K562 (cell line): Measurements from ENCODE around the gene HEPACAM. TPM values are rescaled to one million over a fixed set of nuclear protein-coding genes. Genes with fewer than 3 reads are reported as not detected.

Experiments used
- CCAR2 ChIP-seq: fragments of 200-400 bp; formaldehyde crosslinking; IDR thresholded peaks from 2 replicates; pipeline ENCODE4 v1.6.1; 2017; ENCODE audit warnings: mild to moderate bottlenecking, low read depth, low read length
- CTCF ChIP-seq, 3 experiments: IDR thresholded peaks in 2 of 3; conservative IDR thresholded peaks in 1 of 3; 2 replicates each; pipeline ENCODE4 v1.5.1; 2011 to 2012; ENCODE audit warnings: low read length in 3 of 3, mild to moderate bottlenecking in 3 of 3, control low read depth in 2 of 3, improper control_type of control experiment in 1 of 3, inconsistent platforms in 1 of 3, low read depth in 1 of 3, mixed read lengths in 1 of 3, moderate library complexity in 1 of 3; ENCODE audit not compliant: insufficient read depth in 2 of 3
- FOXJ3 ChIP-seq: sonication (generic); formaldehyde crosslinking; IDR thresholded peaks from 2 replicates; pipeline ENCODE4 v1.4.0; 2020; ENCODE audit warnings: mild to moderate bottlenecking, missing genetic modification reagents
- GTF2B ChIP-seq: IDR thresholded peaks from 2 replicates; pipeline ENCODE4 v1.6.1; 2011; ENCODE audit not compliant: insufficient read length; ENCODE audit errors: extremely low read depth
- HDAC3 ChIP-seq: fragments of 450-650 bp; IDR thresholded peaks from 2 replicates; pipeline ENCODE4 v1.6.1; 2018; ENCODE audit warnings: borderline replicate concordance, mild to moderate bottlenecking, moderate library complexity; ENCODE audit not compliant: partially characterized antibody
- HMGN3 ChIP-seq: IDR thresholded peaks from 2 replicates; pipeline ENCODE4 v1.6.1; 2011; ENCODE audit warnings: borderline replicate concordance, low read depth, mild to moderate bottlenecking, mixed read lengths, low read length; ENCODE audit not compliant: insufficient read length; ENCODE audit errors: extremely low read depth
- SMC3 ChIP-seq: conservative IDR thresholded peaks from 2 replicates; pipeline ENCODE4 v1.6.1; 2011; ENCODE audit warnings: low read depth, low read length, improper control_type of control experiment; ENCODE audit not compliant: insufficient read depth
- SOX6 ChIP-seq: fragments of 450-650 bp; IDR thresholded peaks from 2 replicates; pipeline ENCODE4 v1.6.1; 2014; ENCODE audit warnings: mild to moderate bottlenecking
- SPI1 ChIP-seq: IDR thresholded peaks from 2 replicates; pipeline ENCODE4 v1.6.1; 2011; ENCODE audit warnings: low read depth, low read length, control low read depth, borderline replicate concordance
- ZNF277 ChIP-seq: fragments of 250-450 bp; sonication (Bioruptor Pico); IDR thresholded peaks from 2 replicates; pipeline ENCODE4 v1.8.0; 2022; ENCODE audit warnings: inconsistent platforms, mild to moderate bottlenecking, moderate library complexity, borderline replicate concordance
- ZNF407 ChIP-seq: fragments of 450-650 bp; IDR thresholded peaks from 2 replicates; pipeline ENCODE4 v1.6.1; 2016; ENCODE audit warnings: low read depth
- ZNF436 ChIP-seq: fragments of 250-450, 450-650 bp; sonication (Bioruptor Pico); formaldehyde crosslinking; IDR thresholded peaks from 2 replicates; pipeline ENCODE4 v1.7.0; 2020; ENCODE audit warnings: mild to moderate bottlenecking
- polyA plus RNA-seq, 8 experiments: library from polyadenylated mRNA; depleted of rRNA in 4 of 8; stranded (reverse) in 5 of 8; unstranded in 3 of 8; fragments of >200 nt; fragmentation: Nextera tagmentation in 2 of 8; fragmentation: Illumina TruSeq in 1 of 8; extraction: Ambion mirVana in 2 of 8; extraction: Trizol in 1 of 8; gene quantifications; 2 replicates each; pipeline versions ENCODE4 v1.2.1 to v1.2.3, GENCODE V29; 2011 to 2014; ENCODE audit warnings: inconsistent platforms in 1 of 8, missing spikeins in 1 of 8
- total RNA-seq, 7 experiments: library from RNA; depleted of rRNA in 6 of 7; stranded (reverse); fragments of >200 nt in 6 of 7; fragmentation: Illumina TruSeq in 2 of 7; extraction: Trizol in 2 of 7; gene quantifications; 2 replicates each; pipeline versions ENCODE4 v1.2.1 to v1.2.3, GENCODE V29; 2011 to 2021; ENCODE audit warnings: low replicate concordance in 1 of 7

HEPACAM gene
- total and polyA plus RNA-seq, 9 of the 15 experiments (the other 6 are each of a cell fraction or from before 2014, with no cell fraction given): not detected

GRCh38 chr11:124875943-124876817, 59.7 kb downstream of the HEPACAM start (continued):
- peak; percentile 80 to 95 (median 80) for TF ChIP-seq CTCF (IDR thresholded peaks at IDR 0.05 in 2 of 3, conservative IDR thresholded peaks at IDR 0.05 in 1 of 3; ENCODE audit: insufficient read depth in 2 of 3, low read depth in 1 of 3, low read length in 3 of 3)
- TF ChIP-seq GTF2B: no peak
- no peak for TF ChIP-seq FOXJ3 (CRISPR knock-in tag)
- TF ChIP-seq CCAR2: no peak
- no peak for TF ChIP-seq ZNF407
- TF ChIP-seq ZNF277 (CRISPR knock-in tag): no peak
- no peak for TF ChIP-seq SPI1
- peak; percentile 42 for TF ChIP-seq HMGN3
- no peak for TF ChIP-seq ZNF436 (CRISPR knock-in tag)
- 0 out of 2 replicates have a peak, but pooled peaks have one; percentile 36 for TF ChIP-seq SMC3
- TF ChIP-seq SOX6: no peak
- TF ChIP-seq HDAC3: no peak
